KBM-7 (cell line): ENCODE measurements around the gene CHPF2.

ENCODE experiments used
- DNase-seq: peaks from one replicate; pipeline ENCODE4 v3.0.0-alpha.2; 2015
- in situ Hi-C: fragments of 300-500 bp; cut with MboI; formaldehyde crosslinking; loops from 2 replicates; pipeline ENCODE4 v1.14.3; 2020; ENCODE audit warnings: low sequenced_read_pairs, low pct_unique_long_range_greater_than_20kb, mixed read lengths

CHPF2 gene

DNA sequence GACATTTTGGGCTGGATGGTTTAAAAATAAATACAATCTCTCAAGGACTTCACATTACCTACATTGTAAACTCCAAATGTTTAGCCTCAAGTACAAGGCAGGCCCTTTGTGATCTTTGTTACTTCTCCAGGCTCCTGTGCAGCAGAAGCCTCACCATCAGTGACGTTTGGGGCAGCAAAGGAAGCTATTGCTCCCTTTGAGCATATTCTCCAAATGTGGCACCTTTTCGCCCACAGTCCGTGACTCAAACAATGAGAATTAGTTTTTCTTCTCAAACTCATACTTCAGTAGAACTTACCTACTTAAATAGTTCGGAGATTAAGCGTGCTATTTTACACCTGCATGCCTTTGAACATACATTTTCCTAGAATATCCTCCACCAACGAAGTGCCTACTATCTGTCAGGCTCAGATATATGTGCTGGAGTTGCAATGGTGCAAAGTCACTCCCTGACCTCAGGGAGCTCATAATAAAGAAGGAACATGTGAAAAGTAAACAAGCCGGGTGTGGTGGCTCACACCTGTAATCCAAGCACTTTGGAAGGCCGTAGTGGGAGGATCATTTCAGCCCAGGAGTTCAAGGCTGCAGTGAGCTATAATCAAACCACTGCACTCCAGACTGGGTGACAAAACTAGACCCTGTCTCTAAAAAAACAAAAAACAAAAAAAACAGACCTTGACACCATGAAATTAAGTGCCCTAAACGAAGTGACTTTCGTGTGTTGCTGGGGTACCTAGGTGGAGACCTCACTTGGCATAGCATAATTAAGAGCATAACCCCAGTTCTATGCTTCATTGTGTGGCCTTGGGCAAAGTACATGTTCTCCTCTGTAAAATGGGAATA lies 4.0 kb upstream of the CHPF2 start:
- in situ Hi-C loops, result no loop called here
- DNase-seq, result no peak

DNA sequence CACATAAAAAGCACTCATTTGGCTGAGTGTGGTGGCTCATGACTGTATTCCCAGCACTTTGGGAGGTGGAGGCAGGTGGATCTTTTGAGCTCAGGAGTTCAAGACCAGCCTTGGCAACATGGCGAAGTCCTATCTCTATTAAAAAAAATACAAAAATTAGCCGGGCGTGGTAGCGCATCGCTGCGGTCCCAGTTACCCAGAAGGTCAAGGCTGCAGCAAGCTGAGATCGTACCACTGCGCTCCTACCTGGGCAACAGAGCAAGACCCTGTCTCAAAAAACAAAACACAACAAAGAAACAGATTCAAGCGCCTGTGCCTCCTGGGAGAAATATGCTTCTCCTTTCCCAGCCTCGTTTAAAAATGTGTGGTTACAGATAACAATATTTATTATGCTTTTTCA lies 3.0 kb upstream of the CHPF2 start:
- no peak for DNase-seq
- in situ Hi-C loops, result no loop called here

DNA sequence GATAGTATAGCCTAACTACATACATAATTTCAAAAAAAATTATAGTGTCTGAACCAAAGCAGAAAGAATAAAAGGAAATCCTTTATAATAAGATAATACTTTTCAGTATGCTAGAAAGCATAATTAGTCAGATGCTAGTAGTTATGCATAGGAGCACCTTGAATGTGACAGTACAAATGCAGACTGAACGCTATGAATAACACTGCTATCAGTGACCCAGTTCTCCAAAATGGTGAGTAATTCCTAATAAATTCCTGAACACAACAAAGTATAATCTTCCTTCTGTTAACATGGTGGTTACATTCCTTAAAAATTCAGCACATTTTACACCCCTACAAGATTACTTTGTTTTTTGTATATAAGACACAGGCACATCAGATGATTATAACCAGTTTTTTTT lies 1.2 kb upstream of the CHPF2 start:
- in situ Hi-C loops, result no loop called here
- no peak for DNase-seq

DNA sequence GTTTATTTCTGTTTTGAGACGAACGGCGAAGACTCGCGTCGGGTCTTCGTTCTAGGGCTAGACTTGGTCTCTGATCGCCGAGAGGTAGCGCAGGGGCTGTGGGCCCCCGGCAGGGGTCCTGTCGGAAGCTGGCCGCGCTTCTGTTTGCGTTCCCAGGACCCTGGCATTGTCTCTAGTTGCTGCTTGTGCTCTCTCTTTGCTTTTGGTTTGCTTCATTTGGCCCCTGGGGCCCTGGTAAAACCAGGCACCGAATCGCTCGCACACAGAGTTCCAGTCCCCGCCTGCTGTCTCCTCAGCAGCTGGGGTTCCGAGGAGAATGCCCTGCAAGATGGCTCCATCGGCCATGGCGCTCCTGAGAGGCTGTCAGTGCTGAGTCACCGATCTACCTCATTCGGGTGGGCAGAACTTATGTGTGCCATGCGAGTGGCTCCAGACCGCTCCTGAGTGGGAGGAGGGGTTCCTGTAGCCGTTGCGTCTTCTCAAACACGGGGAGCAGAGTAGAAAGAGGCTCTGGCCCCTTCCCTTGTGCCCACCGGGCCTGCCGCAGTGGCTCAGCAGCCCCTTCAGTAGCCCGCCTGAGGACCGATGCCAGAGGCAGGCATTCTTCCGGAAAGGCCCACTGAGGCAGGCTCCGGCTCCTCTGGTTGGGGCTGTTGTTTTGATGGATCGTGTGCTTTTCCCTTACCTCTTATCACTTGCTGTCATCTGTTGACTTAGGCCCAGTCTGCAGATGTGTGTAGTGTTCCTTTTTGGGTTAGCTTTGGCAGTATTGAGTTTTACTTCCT lies 826 bp downstream of the CHPF2 start:
- peak; percentile 65 for DNase-seq

DNA sequence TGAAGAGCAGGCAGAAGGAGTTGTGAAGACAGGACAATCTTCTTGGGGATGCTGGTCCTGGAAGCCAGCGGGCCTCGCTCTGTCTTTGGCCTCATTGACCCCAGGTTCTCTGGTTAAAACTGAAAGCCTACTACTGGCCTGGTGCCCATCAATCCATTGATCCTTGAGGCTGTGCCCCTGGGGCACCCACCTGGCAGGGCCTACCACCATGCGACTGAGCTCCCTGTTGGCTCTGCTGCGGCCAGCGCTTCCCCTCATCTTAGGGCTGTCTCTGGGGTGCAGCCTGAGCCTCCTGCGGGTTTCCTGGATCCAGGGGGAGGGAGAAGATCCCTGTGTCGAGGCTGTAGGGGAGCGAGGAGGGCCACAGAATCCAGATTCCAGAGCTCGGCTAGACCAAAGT lies 1.5 kb downstream of the CHPF2 start:
- in situ Hi-C loops, result no loop called here
- no peak for DNase-seq

More for the DNA sequence above, 826 bp downstream of the CHPF2 start:
- in situ Hi-C loops, result no loop called here

DNA sequence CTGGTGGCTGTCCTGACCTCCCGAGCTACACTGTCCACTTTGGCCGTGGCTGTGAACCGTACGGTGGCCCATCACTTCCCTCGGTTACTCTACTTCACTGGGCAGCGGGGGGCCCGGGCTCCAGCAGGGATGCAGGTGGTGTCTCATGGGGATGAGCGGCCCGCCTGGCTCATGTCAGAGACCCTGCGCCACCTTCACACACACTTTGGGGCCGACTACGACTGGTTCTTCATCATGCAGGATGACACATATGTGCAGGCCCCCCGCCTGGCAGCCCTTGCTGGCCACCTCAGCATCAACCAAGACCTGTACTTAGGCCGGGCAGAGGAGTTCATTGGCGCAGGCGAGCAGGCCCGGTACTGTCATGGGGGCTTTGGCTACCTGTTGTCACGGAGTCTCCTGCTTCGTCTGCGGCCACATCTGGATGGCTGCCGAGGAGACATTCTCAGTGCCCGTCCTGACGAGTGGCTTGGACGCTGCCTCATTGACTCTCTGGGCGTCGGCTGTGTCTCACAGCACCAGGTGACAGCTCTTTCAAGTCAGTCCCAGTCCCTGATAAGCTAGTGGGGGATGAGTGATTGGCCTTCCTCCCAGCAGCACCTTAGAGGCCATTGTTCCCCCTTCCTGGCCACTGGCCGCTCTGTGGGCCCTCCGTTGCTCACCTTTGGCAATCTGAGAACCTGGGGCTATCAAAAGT lies 3.0 kb downstream of the CHPF2 start:
- in situ Hi-C loops, result no loop called here
- DNase-seq, result no peak

DNA sequence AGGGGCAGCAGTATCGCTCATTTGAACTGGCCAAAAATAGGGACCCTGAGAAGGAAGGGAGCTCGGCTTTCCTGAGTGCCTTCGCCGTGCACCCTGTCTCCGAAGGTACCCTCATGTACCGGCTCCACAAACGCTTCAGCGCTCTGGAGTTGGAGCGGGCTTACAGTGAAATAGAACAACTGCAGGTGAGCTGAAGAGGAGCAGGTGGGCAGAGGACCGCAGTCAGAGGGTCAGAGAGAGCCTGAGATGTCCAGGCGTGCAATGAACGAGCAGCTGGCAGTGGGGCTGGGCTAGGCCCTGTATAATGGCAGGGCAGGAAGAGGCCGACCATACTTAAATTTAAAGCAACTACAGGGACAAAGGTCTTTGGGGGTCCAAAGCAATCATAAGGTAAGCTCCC lies 4.1 kb downstream of the CHPF2 start:
- DNase-seq, result no peak
- in situ Hi-C loops, result no loop called here

DNA sequence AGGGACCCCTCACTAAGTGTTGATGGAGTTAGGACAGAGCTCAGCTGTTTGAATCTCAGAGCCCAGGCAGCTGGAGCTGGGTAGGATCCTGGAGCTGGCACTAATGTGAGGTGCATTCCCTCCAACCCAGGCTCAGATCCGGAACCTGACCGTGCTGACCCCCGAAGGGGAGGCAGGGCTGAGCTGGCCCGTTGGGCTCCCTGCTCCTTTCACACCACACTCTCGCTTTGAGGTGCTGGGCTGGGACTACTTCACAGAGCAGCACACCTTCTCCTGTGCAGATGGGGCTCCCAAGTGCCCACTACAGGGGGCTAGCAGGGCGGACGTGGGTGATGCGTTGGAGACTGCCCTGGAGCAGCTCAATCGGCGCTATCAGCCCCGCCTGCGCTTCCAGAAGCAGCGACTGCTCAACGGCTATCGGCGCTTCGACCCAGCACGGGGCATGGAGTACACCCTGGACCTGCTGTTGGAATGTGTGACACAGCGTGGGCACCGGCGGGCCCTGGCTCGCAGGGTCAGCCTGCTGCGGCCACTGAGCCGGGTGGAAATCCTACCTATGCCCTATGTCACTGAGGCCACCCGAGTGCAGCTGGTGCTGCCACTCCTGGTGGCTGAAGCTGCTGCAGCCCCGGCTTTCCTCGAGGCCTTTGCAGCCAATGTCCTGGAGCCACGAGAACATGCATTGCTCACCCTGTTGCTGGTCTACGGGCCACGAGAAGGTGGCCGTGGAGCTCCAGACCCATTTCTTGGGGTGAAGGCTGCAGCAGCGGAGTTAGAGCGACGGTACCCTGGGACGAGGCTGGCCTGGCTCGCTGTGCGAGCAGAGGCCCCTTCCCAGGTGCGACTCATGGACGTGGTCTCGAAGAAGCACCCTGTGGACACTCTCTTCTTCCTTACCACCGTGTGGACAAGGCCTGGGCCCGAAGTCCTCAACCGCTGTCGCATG lies 5.2 kb downstream of the CHPF2 start:
- in situ Hi-C loops, result no loop called here
- no peak for DNase-seq

DNA sequence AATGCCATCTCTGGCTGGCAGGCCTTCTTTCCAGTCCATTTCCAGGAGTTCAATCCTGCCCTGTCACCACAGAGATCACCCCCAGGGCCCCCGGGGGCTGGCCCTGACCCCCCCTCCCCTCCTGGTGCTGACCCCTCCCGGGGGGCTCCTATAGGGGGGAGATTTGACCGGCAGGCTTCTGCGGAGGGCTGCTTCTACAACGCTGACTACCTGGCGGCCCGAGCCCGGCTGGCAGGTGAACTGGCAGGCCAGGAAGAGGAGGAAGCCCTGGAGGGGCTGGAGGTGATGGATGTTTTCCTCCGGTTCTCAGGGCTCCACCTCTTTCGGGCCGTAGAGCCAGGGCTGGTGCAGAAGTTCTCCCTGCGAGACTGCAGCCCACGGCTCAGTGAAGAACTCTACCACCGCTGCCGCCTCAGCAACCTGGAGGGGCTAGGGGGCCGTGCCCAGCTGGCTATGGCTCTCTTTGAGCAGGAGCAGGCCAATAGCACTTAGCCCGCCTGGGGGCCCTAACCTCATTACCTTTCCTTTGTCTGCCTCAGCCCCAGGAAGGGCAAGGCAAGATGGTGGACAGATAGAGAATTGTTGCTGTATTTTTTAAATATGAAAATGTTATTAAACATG lies 6.0 kb downstream of the CHPF2 start:
- no peak for DNase-seq
- in situ Hi-C loops, result no loop called here

DNA sequence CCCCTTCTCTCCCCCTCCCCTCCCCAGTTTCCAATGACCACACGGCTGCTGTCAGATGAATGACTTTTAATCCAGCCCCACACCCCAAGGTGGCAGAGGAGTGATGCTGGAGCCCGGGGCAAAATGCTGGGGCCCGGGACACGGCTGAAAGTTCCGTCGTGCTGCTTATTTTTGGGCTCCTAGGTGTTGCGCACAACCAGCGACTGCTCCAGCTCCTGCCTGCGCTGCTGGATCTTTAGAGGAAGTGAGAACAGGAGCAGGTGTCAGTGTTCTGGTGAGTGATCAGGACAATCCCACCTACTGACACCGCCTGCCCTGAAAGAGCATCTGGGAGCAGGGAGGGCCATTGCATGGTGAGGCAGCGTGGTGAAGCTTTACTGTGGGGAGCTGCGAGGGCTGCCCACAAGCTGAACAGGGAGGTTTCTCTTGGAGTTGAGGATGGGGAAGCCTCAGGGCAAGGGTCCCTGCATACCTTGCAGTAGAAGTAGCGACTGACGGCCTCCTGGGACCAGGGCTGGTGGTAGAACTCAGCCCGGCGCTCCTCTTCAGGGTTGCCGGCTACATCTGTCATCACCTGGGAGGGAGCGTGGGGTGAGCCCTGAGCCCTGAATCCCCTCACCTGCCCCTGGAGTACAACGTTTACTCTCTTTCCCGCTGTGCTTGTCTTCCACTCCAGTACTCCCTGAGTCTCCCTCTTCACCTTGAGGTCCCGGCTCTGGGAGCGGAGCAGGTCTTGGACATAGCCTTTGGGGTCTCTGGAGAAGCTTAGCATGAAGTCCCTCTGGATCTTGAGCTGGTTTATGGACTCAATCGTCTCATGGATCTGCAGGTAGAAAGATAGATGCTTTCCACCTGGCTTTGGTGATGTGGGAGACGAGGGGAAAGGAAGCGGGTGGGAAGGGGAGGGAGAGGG lies 6.9 kb downstream of the CHPF2 start:
- in situ Hi-C loops, result no loop called here
- DNase-seq, result no peak

DNA sequence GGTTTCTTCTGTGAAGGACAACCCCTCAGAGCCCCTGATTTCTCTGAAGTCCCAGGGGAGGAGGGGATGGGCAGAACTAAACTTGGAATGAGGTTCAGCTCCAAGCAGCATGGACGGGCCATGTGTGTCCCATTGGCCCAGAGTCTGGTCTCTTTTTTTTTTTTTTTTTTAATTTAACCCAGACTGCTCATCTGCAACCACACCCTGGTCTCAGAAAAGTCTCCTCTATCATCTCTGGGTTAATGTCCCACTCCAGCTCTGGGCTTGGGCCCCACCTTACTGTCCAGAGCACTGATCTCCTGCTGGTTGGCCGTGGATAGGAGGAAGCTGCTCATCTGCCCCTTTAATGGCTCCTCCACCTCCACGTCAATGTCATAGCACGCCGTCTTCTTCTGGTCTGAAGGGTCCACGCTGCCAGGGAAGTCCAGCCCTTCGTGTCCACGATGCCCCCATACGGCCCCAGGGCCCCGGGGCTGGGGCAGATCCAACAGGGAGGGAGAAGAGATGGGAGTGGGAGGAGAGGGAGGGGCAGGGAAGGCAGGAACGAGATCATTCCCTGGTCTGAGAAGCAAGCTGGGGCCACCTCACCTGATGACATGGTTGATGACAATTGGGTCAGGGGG lies 7.7 kb downstream of the CHPF2 start:
- in situ Hi-C loops, result no loop called here
- DNase-seq, result no peak

DNA sequence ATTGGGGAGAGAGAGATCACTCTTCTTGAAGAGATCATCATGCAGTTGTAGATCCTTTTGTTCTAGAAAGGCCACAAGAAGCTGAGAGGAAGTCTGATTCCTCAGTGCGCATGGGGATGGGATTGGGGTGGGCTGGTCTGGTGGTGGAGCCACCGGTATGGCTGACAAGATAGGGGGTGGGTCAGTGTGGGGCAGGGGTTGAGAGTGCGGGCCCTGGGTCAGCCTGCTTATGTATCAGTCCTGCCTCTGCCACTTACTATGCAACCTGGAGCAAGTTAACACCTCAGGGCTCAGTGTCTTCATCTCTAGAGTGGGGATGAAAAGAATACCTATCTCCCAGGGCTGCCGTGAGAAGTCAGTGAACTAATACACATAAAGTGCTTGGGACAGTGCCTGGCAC lies 8.3 kb downstream of the CHPF2 start:
- in situ Hi-C loops, result no loop called here
- no peak for DNase-seq

DNA sequence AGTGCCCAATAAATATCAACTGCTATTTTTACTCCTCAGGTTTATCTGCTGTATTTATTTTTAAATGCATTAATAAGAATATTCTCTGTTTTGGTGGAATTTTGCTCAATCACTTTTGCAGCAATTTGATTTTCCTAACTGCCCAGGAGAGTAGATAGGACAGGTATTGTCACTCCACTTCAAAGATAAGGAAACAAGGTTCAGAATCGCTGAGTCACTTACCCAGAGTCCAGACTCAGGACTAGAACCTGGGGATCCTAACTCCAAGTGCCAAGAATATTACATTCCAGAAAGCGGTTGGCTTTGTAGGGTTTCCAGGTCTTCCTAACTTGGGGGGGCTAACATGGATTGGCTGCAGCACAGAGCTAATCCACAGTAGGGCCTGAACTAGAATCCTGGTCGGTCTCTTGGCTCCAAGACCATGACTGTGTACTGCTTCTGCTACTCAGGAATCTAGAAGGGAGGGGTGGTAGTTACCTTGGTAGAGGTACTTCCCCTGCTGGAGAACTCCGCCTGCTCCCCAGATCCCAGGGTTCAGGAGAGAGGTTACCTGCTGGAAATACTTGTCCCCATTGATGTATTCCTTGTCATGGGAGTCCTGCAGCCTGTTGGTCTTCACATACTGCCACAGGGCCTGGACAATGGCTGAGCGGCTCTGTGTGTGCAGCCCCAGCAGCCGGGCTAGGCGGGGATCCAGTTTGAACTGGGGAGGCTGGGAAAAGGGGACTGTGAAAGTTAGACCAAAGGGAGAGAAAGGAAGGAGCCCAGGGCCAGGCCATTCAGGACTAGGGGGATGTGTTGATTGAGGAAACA lies 8.9 kb downstream of the CHPF2 start:
- no peak for DNase-seq
- in situ Hi-C loops, result no loop called here

DNA sequence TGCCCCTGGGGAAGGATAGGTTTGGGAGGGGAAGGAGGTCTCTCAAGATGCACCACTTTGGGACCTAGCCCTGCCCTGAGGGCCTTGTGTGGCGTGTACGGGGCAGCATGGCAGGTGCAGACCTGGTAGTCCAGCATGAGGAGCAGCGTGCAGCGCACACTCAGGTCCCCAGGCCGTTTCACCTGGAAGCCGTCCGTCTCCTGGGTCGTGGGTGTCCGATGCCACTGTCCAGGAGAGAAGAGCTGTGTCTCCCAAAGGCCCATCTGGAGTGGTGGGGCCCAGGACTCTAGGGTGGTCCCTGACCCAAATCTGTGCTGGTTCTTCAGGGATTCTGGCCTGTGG lies 9.4 kb downstream of the CHPF2 start:
- in situ Hi-C loops, result no loop called here
- DNase-seq, result no peak

DNA sequence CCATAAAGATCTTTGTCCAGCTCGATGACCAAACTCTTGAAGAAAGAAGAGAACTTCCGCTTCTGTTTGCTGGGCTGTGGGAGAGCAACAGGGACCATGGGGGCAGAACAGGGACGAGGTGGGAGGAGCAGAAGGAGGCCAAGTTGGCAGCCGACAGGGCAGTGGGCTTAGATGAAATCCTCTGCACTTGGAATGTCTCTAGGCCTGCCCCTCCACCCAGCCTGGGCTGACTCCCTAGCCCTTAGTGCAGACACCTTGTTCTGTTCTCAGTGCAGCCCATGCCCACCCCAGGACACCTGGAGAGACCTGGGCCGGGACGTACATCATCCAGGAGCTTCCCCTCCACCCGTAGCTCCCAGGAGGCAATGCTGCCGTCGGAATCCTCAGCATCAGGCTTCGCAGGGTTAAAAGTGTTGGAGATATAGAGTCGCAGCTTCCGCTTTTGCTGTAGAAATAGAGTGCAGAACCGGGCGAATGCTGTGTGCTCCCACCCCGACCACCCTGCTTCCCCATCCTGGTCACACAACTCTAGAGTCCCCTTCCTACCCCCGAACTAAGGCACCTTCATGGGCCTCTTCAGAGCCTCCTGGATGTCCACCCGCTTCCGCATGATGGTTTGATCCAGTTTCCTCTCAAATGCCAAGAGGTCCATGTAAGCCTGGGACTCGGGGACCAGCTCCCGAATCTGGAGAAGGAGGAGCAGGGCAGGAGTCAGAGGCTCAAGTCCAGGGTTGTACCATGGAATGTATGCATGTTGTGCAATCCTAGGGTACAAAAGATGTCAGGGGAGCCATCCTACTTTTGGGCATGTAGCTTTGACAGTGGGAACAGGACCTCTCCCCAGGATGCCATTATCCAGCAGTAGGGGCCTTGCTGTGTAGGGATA lies 10.1 kb downstream of the CHPF2 start:
- in situ Hi-C loops, result no loop called here
- no peak for DNase-seq

DNA sequence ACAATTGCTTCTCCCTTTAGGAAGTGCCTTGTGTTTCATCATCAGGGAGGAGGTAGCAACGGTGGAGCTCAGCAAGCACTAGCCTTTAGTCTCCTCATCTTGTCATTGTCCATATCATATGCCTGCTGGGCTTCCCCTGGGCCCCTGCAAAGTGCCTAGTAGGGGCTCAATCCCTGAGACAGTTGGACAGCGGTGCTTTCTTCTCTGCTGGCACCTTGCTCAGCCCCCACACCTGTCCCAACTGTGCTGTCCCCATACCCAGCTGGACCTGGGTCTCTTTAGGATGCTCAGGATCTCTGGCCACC lies 10.7 kb downstream of the CHPF2 start:
- DNase-seq, result no peak
- in situ Hi-C loops, result no loop called here
